DMS114 treated with DMSO at 0.1 percent for 48 hours (cell line): ENCODE data around the gene TNRC6C.

Experiments used
- DNase-seq: peaks from one replicate; lab custom pipeline; 2025; ENCODE audit not compliant: unreplicated experiment; lab: John Stamatoyannopoulos, UW

The TNRC6C gene

GRCh38 chr17:78010759-78011158 lies 52.3 kb downstream of the TNRC6C start:
- DNase-seq: no peak

- DNase-seq: no peak
Observed at GRCh38 chr17:78012428-78012827, 53.9 kb downstream of the TNRC6C start.

GRCh38 chr17:78013683-78014467 lies 55.4 kb downstream of the TNRC6C start:
- peak; percentile 65 for DNase-seq

- DNase-seq: no peak
Observed at GRCh38 chr17:78014646-78015045, 56.1 kb downstream of the TNRC6C start.

GRCh38 chr17:78016852-78017251 lies 58.3 kb downstream of the TNRC6C start:
- no peak for DNase-seq

- DNase-seq: peak; percentile 17
Observed at GRCh38 chr17:78019367-78019975, 61.0 kb downstream of the TNRC6C start.

- no peak for DNase-seq
Observed at GRCh38 chr17:78019976-78020716, 61.6 kb downstream of the TNRC6C start.

GRCh38 chr17:78020717-78021108 lies 62.2 kb downstream of the TNRC6C start:
- DNase-seq: no peak

- DNase-seq: no peak
Observed at GRCh38 chr17:78022425-78022824, 63.9 kb downstream of the TNRC6C start.

- no peak for DNase-seq
Observed at GRCh38 chr17:78023042-78023441, 64.5 kb downstream of the TNRC6C start.

- DNase-seq: no peak
Observed at GRCh38 chr17:78026381-78026780, 67.9 kb downstream of the TNRC6C start.

- DNase-seq: no peak
Observed at GRCh38 chr17:78027121-78027520, 68.6 kb downstream of the TNRC6C start.

- DNase-seq: no peak
Observed at GRCh38 chr17:78029697-78030096, 71.2 kb downstream of the TNRC6C start.

- DNase-seq: no peak
Observed at GRCh38 chr17:78031435-78031834, 72.9 kb downstream of the TNRC6C start.

- no peak for DNase-seq
Observed at GRCh38 chr17:78032166-78032565, 73.7 kb downstream of the TNRC6C start.

GRCh38 chr17:78034429-78035091 lies 76.1 kb downstream of the TNRC6C start:
- no peak for DNase-seq

- no peak for DNase-seq
Observed at GRCh38 chr17:78037280-78037679, 78.8 kb downstream of the TNRC6C start.

- DNase-seq: no peak
Observed at GRCh38 chr17:78038748-78039288, 80.3 kb downstream of the TNRC6C start.

- peak; percentile 5 for DNase-seq
Observed at GRCh38 chr17:78039581-78039980, 81.1 kb downstream of the TNRC6C start.

- DNase-seq: peak; percentile 75
Observed at GRCh38 chr17:78040440-78041385, 82.2 kb downstream of the TNRC6C start.
